Smooth muscle cell of trachea (primary cell): Measurements from ENCODE around the gene TUBB8. TPM values are rescaled to one million over a fixed set of nuclear protein-coding genes. Genes with fewer than 3 reads are reported as not detected.

ENCODE experiments used
- total RNA-seq: library from RNA; depleted of rRNA; stranded (reverse); fragments of >200 nt; gene quantifications from 2 replicates; pipeline ENCODE4 v1.2.1, GENCODE V29; 2014

The TUBB8 gene
- total RNA-seq = 0.15 TPM in 1 of 2 replicates, not detected in the other

GRCh38 chr10:48996-49395 is at the start of gene TUBB8:
Gene TUBB8, minus strand, starts transcription at chr10:49296. Its CDS starts 58 bp downstream, at chr10:49238.

Other genes starting within 250 kb of the TUBB8 start
- gene ZMYND11, start 86.2 kb upstream of the TUBB8 start, total RNA-seq = 51.2 and 51.4 TPM in 2 replicates